Measurements from ENCODE around the gene TOR2A.

TOR2A gene

GRCh38 chr9:127698386-127698785, 36.7 kb downstream of the TOR2A start:
- H3K4me3 ChIP-seq (replicated peaks; ENCODE audit: low read depth, low read length) = no peak overlapping the region
- DNase-seq (ENCODE audit: low read depth) = no peak
- TF ChIP-seq CTCF (IDR thresholded peaks at IDR 0.05; ENCODE audit: low read length, missing control alignments) = no peak

- no peak for TF ChIP-seq CTCF (IDR thresholded peaks at IDR 0.05; ENCODE audit: low read length, missing control alignments)
- no peak for DNase-seq (ENCODE audit: low read depth)
Observed at GRCh38 chr9:127697575-127697974, 37.5 kb downstream of the TOR2A start.

GRCh38 chr9:127694890-127695720, 40.0 kb downstream of the TOR2A start:
- no peak for DNase-seq (ENCODE audit: low read depth)
- H3K4me3 ChIP-seq (replicated peaks; ENCODE audit: low read depth, low read length) = no peak overlapping the region
- TF ChIP-seq CTCF (IDR thresholded peaks at IDR 0.05; ENCODE audit: low read length, missing control alignments) = no peak

More at GRCh38 chr9:127697575-127697974, 37.5 kb downstream of the TOR2A start:
- H3K4me3 ChIP-seq (replicated peaks; ENCODE audit: low read depth, low read length) = no peak overlapping the region

- H3K4me3 ChIP-seq (replicated peaks; ENCODE audit: low read depth, low read length) = no peak overlapping the region
- no peak for DNase-seq (ENCODE audit: low read depth)
- TF ChIP-seq CTCF (IDR thresholded peaks at IDR 0.05; ENCODE audit: low read length, missing control alignments) = no peak
Observed at GRCh38 chr9:127693697-127694096, 41.4 kb downstream of the TOR2A start.

GRCh38 chr9:127693143-127693542, 42.0 kb downstream of the TOR2A start:
- no peak for TF ChIP-seq CTCF (IDR thresholded peaks at IDR 0.05; ENCODE audit: low read length, missing control alignments)
- DNase-seq (ENCODE audit: low read depth) = no peak
- no peak overlapping the region for H3K4me3 ChIP-seq (replicated peaks; ENCODE audit: low read depth, low read length)

GRCh38 chr9:127692071-127692470, 43.0 kb downstream of the TOR2A start:
- no peak for DNase-seq (ENCODE audit: low read depth)

More at GRCh38 chr9:127692071-127692470, 43.0 kb downstream of the TOR2A start:
- no peak overlapping the region for H3K4me3 ChIP-seq (replicated peaks; ENCODE audit: low read depth, low read length)
- no peak for TF ChIP-seq CTCF (IDR thresholded peaks at IDR 0.05; ENCODE audit: low read length, missing control alignments)
